OCI-LY1 (cell line): ENCODE results near the gene PRAME.

ENCODE experiments used
- EZH2 ChIP-seq: fragments of 200-600 bp; sonication (generic), shearing (Covaris generic); IDR thresholded peaks from 2 replicates; pipeline ENCODE4 v1.8.0; 2017; ENCODE audit warnings: borderline replicate concordance, mixed run types, mild to moderate bottlenecking, antibody characterized with exemption, low read length, moderate library complexity, mixed read lengths
- TF ChIP-seq, protein P1 (sequence below): fragments of 200-600 bp; sonication (generic), shearing (Covaris generic); IDR thresholded peaks from 2 replicates; pipeline ENCODE4 v1.5.1; 2017; ENCODE audit warnings: mild to moderate bottlenecking, antibody characterized with exemption, low read length, moderate library complexity, mixed read lengths

DNA sequence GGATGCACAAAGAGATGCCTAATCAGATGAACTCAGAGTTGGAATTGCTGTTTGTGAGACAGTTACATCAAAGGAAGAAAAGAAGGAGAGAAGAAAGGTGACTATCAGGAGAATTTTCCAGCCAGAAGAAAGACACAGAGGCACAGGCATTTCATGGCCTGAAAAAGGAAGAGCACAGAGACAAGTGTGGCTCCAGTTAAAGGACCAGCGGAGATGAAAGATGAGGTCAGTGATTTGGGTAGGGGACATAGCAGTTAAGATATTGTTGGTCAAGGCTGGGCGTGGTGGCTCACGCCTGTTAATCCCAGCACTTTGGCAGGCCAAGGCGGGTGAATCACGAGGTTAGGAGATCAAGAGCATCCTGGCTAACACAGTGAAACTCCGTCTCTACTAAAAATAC, 35.6 kb downstream of the PRAME start:
- TF ChIP-seq, protein P1, sequence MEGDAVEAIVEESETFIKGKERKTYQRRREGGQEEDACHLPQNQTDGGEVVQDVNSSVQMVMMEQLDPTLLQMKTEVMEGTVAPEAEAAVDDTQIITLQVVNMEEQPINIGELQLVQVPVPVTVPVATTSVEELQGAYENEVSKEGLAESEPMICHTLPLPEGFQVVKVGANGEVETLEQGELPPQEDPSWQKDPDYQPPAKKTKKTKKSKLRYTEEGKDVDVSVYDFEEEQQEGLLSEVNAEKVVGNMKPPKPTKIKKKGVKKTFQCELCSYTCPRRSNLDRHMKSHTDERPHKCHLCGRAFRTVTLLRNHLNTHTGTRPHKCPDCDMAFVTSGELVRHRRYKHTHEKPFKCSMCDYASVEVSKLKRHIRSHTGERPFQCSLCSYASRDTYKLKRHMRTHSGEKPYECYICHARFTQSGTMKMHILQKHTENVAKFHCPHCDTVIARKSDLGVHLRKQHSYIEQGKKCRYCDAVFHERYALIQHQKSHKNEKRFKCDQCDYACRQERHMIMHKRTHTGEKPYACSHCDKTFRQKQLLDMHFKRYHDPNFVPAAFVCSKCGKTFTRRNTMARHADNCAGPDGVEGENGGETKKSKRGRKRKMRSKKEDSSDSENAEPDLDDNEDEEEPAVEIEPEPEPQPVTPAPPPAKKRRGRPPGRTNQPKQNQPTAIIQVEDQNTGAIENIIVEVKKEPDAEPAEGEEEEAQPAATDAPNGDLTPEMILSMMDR: no peak
- no peak for TF ChIP-seq EZH2
